ENCODE results near the gene SNRK. TPM values are rescaled to one million over a fixed set of nuclear protein-coding genes. Genes with fewer than 3 reads are reported as not detected.
"Not testable (repeated sequence)": the region's sequence is repeated elsewhere in the genome, so short reads cannot be mapped to it uniquely, and the experiment has no call there.

SNRK gene
- total RNA-seq, 4 donors from 2014 or later, result 41.9 to 96.0 (median 61.1) TPM

- no peak for TF ChIP-seq CTCF (IDR thresholded peaks at IDR 0.05)
- ATAC-seq (ENCODE audit: low FRiP score), result no peak
- DNase-seq (ENCODE audit: low spot score), result no peak
Observed at GRCh38 chr3:43348350-43348749, 62.0 kb downstream of the SNRK start.

GRCh38 chr3:43348852-43349574 is 62.7 kb downstream of the SNRK start:
- DNase-seq (ENCODE audit: low spot score), result no peak
- no peak for TF ChIP-seq CTCF (IDR thresholded peaks at IDR 0.05)
- ATAC-seq (ENCODE audit: low FRiP score), result no peak

GRCh38 chr3:43349716-43350115 is 63.4 kb downstream of the SNRK start:
- DNase-seq (ENCODE audit: low spot score), result no peak
- ATAC-seq (ENCODE audit: low FRiP score), result no peak
- TF ChIP-seq CTCF (IDR thresholded peaks at IDR 0.05), result no peak

GRCh38 chr3:43353393-43353792 is 67.1 kb downstream of the SNRK start:
- DNase-seq (ENCODE audit: low spot score), result no peak
- ATAC-seq (ENCODE audit: low FRiP score), result no peak
- TF ChIP-seq CTCF (IDR thresholded peaks at IDR 0.05), result no peak

- ATAC-seq (ENCODE audit: low FRiP score), result no peak
- TF ChIP-seq CTCF (IDR thresholded peaks at IDR 0.05), result no peak
- no peak for DNase-seq (ENCODE audit: low spot score)
Observed at GRCh38 chr3:43353923-43354670, 67.8 kb downstream of the SNRK start.

- not testable (repeated sequence) for DNase-seq (ENCODE audit: low spot score); ATAC-seq (ENCODE audit: low FRiP score)
Observed at GRCh38 chr3:43356033-43356432, 69.7 kb downstream of the SNRK start.

- no peak for DNase-seq (ENCODE audit: low spot score)
- no peak for ATAC-seq (ENCODE audit: low FRiP score)
- TF ChIP-seq CTCF (IDR thresholded peaks at IDR 0.05), result no peak
Observed at GRCh38 chr3:43361077-43361476, 74.7 kb downstream of the SNRK start.

All from omental fat pad (tissue), 4 donors.